ENCODE results near the gene PLAU.
"Not testable (repeated sequence)": the region's sequence is repeated elsewhere in the genome, so short reads cannot be mapped to it uniquely, and the experiment has no call there.

PLAU gene

DNA sequence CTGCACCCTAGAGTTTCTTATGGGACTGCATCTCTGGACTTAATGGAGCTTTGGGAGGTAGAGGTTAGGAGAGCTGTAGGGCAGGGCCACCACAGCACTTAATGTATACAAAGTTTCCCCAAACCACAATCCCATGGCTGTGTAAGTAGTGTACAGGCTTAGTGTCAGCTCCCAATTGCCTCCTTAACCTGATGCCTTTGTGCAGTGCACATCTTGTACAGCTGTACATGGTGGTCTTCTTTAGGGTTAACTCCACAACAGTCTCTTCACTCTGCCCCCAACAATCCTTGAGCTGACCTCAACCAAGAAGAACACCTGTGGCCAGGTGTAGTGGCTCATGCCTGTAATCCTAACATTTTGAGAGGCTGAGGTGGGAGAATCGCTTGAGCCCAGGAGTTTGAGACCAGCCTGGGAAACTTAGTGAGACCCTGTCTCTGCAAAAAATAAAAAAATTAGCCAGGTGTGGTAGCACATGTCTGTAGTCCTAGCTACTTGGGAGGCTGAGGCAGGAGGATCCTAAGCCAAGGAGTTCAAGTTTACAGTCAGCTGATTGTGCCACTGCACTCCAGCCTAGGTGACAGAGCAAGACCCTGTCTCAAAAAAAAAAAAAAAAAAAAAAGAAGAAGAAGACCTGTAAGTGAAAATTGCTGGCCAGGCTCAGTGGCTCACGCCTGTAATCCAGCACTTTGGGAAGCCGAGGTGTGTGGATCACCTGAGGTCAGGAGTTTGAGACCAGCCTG is 6.8 kb downstream of the PLAU start:
- no peak overlapping the region for H3K9ac ChIP-seq (ENCODE audit: low read length)
- no peaks in the 10 kb centered on the region for H4K20me1 ChIP-seq (ENCODE audit: insufficient read depth, low read length)
- peaks cover 10% of the 10 kb centered on the region for H3K4me1 ChIP-seq (ENCODE audit: insufficient read depth, low read length, severe bottlenecking)
- H3K4me3 ChIP-seq (ENCODE audit: low read depth, low read length, poor library complexity, severe bottlenecking) = no peak overlapping the region
- no peak overlapping the region for H3K27ac ChIP-seq (ENCODE audit: low read depth, low read length, poor library complexity, severe bottlenecking)
- H2AFZ ChIP-seq (ENCODE audit: low read length) = no peak overlapping the region
- H3K9me2 ChIP-seq (ENCODE audit: low read depth, low read length) = no peaks in the 10 kb centered on the region
- no peaks in the 10 kb centered on the region for H3F3A ChIP-seq (ENCODE audit: insufficient read depth, low read length)
- H3K9me3 ChIP-seq (ENCODE audit: low read length) = peaks cover 5% of the 10 kb centered on the region
- no peak overlapping the region for H3K4me2 ChIP-seq (ENCODE audit: low read length)
- TF ChIP-seq EZH2 (IDR thresholded peaks at IDR 0.05; ENCODE audit: borderline replicate concordance, low read length) = no peak
- TF ChIP-seq, protein P1, sequence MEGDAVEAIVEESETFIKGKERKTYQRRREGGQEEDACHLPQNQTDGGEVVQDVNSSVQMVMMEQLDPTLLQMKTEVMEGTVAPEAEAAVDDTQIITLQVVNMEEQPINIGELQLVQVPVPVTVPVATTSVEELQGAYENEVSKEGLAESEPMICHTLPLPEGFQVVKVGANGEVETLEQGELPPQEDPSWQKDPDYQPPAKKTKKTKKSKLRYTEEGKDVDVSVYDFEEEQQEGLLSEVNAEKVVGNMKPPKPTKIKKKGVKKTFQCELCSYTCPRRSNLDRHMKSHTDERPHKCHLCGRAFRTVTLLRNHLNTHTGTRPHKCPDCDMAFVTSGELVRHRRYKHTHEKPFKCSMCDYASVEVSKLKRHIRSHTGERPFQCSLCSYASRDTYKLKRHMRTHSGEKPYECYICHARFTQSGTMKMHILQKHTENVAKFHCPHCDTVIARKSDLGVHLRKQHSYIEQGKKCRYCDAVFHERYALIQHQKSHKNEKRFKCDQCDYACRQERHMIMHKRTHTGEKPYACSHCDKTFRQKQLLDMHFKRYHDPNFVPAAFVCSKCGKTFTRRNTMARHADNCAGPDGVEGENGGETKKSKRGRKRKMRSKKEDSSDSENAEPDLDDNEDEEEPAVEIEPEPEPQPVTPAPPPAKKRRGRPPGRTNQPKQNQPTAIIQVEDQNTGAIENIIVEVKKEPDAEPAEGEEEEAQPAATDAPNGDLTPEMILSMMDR (IDR thresholded peaks at IDR 0.05; ENCODE audit: low read length) = no peak
- H3K36me3 ChIP-seq (ENCODE audit: insufficient read depth, low read length) = peaks cover 5% of the 10 kb centered on the region; the same call in 1 of the 2 replicates
- H3K27me3 ChIP-seq (ENCODE audit: insufficient read depth, low read length) = peaks cover 10% of the 10 kb centered on the region; the same call in 1 of the 2 replicates
- no peaks in the 10 kb centered on the region for H3K79me2 ChIP-seq (ENCODE audit: insufficient read depth, low read length)

DNA sequence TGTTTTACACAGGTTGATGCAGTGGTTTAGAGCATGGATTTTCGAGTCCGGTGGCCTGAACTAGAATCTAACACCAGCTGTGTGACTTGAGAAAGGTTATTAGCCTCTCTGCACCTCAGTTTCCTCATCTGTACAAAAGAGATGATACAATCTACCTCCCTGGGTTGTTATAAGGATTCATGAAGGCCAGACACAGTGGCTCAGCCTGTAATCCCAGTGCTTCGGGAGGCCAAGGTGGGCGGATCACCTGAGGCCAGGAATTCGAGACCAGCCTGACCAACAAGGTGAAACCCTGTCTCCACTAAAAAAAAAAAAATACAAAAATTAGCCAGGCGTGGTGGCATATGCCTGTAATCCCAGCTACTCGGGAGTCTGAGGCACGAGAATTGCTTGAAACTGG is 8.5 kb downstream of the PLAU start:
- H3K27me3 ChIP-seq (ENCODE audit: insufficient read depth, low read length) = peaks cover 10% of the 10 kb centered on the region; the same call in 1 of the 2 replicates
- H4K20me1 ChIP-seq (ENCODE audit: insufficient read depth, low read length); H3K4me3 ChIP-seq (ENCODE audit: low read depth, low read length, poor library complexity, severe bottlenecking); H3K79me2 ChIP-seq (ENCODE audit: insufficient read depth, low read length); H3K36me3 ChIP-seq (ENCODE audit: insufficient read depth, low read length); H2AFZ ChIP-seq (ENCODE audit: low read length); H3K9me2 ChIP-seq (ENCODE audit: low read depth, low read length); H3K4me2 ChIP-seq (ENCODE audit: low read length); H3K9me3 ChIP-seq (ENCODE audit: low read length); H3K27ac ChIP-seq (ENCODE audit: low read depth, low read length, poor library complexity, severe bottlenecking); H3K9ac ChIP-seq (ENCODE audit: low read length); H3K4me1 ChIP-seq (ENCODE audit: insufficient read depth, low read length, severe bottlenecking); H3F3A ChIP-seq (ENCODE audit: insufficient read depth, low read length): not testable (repeated sequence)

DNA sequence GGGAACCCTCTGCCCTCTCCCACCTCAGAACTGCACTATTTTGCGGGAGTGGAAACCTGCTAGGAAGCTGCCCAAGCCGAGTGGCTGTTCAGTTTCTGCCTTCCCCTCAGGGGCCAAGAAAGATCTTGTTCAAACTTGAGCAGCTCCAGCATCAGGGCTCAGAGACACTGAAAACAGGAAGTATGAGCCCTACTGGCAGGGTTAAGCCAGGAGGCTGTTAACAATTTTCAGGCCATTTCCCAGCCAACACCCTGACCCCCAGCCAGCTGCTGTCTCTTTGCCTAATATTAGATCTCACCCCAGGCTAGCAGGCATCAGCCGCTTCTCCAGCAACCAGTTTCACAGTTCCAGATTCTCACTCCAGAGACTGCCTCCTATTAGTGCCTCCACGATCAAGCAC is 9.2 kb downstream of the PLAU start:
- Histone ChIP-seq H3K27me3 (ENCODE audit: insufficient read depth, low read length) (peaks cover 10% of the 10 kb centered on the region; the same call in 1 of the 2 replicates), H3K4me1 (ENCODE audit: insufficient read depth, low read length, severe bottlenecking) (peaks cover 10% of the 10 kb centered on the region), H3F3A (ENCODE audit: insufficient read depth, low read length) (no peaks in the 10 kb centered on the region), H3K4me3 (ENCODE audit: low read depth, low read length, poor library complexity, severe bottlenecking) (peak overlapping the region; percentile 2), H3K9me2 (ENCODE audit: low read depth, low read length) (no peaks in the 10 kb centered on the region), H3K36me3 (ENCODE audit: insufficient read depth, low read length) (peaks cover 5% of the 10 kb centered on the region; the same call in 1 of the 2 replicates), H3K4me2 (ENCODE audit: low read length) (peak overlapping the region; percentile 47; the same call in 1 of the 2 replicates), H4K20me1 (ENCODE audit: insufficient read depth, low read length) (no peaks in the 10 kb centered on the region), H3K9me3 (ENCODE audit: low read length) (peaks cover 5% of the 10 kb centered on the region), H3K79me2 (ENCODE audit: insufficient read depth, low read length) (no peaks in the 10 kb centered on the region), H3K9ac (ENCODE audit: low read length) (no peak overlapping the region), H2AFZ (ENCODE audit: low read length) (no peak overlapping the region), H3K27ac (ENCODE audit: low read depth, low read length, poor library complexity, severe bottlenecking) (no peak overlapping the region)
- TF ChIP-seq, protein P1 (IDR thresholded peaks at IDR 0.05; ENCODE audit: low read length) = no peak
- no peak for TF ChIP-seq EZH2 (IDR thresholded peaks at IDR 0.05; ENCODE audit: borderline replicate concordance, low read length)

All from OCI-LY1 (cell line).